Left cardiac atrium (tissue), 4 donors: ENCODE data around the gene TRIM17. TPM values are rescaled to one million over a fixed set of nuclear protein-coding genes. Genes with fewer than 3 reads are reported as not detected.

ENCODE experiments used
- ATAC-seq, 2 donors: fragments of 200-7000 bp; cut with Tn5 transposase; one replicate each; pipeline ENCODE4 v1.9.1; 2020; ENCODE audit warnings: mild to moderate bottlenecking in 2 of 2, moderate library complexity in 2 of 2
- DNase-seq: peaks from one replicate; pipeline ENCODE4 v3.0.0-alpha.2; 2020
- intact Hi-C, 2 donors: fragments of 100-400 bp; cut with DNase I; formaldehyde crosslinking; loops; one replicate each; pipeline versions ENCODE4 v1.14.1 to v1.15.1; 2022 to 2023
- total RNA-seq, 2 donors: library from RNA; stranded (reverse); fragmentation: NEBNext Ultra II Directional; extraction: Animal tissue kit (Norgen Biotek cat#: 25700); gene quantifications; one replicate each; pipeline ENCODE4 v1.2.1, GENCODE V29; 2021
- donor health status: DM: no; HTN: yes; CAD: no.
- donor health status: DM: no; HTN: yes; CAD: no; lungs with severe emphysema.
- donor health status: DM: yes; HTN: yes; CAD: no.
- donor health status: Dilated cardiomyopathy.

The TRIM17 gene
- total RNA-seq, 2 donors from 2014 or later: 0.42 to 0.88 TPM

- DNase-seq (no peak), ATAC-seq (peak in 1 of 2 donors; percentile 9)
- intact Hi-C loops: loop anchor here in 1 of 2 donors (10.0 kb wide), 1 partner anchor 259 kb away; no protein-coding TSS in a partner anchor
Observed at GRCh38 chr1:228393811-228394570, 22.7 kb downstream of the TRIM17 start.

DNA sequence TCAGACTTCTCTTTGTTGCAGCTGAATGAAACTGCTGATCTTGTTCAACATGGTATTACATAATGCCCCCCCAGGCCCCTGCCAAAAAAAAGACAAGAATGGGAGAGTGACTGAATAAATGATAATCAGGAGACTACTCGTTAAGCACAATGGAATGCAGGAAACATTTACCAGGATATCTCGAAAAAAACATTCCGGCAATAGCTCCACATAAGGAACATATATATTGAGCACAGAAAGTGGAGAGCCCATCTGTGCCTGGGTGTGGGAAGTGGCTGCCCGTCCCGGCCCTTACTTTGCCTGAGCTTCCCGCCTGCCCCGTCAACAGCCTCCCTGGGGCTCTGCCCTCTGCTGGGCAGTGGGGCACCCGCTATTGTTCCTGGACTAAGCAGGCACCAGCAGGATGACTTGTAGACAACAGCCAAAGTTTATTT lies 23.4 kb downstream of the TRIM17 start:
- ATAC-seq (peak; percentile 82 to 85), DNase-seq (no peak)
- intact Hi-C loops: loop anchor here in 1 of 2 donors (10.0 kb wide), 1 partner anchor 258 kb away; no protein-coding TSS in a partner anchor

- DNase-seq (no peak), ATAC-seq (no peak)
- intact Hi-C loops: loop anchor here in 1 of 2 donors (10.0 kb wide), 1 partner anchor 258 kb away; no protein-coding TSS in a partner anchor
Observed at GRCh38 chr1:228392111-228392936, 24.3 kb downstream of the TRIM17 start.

DNA sequence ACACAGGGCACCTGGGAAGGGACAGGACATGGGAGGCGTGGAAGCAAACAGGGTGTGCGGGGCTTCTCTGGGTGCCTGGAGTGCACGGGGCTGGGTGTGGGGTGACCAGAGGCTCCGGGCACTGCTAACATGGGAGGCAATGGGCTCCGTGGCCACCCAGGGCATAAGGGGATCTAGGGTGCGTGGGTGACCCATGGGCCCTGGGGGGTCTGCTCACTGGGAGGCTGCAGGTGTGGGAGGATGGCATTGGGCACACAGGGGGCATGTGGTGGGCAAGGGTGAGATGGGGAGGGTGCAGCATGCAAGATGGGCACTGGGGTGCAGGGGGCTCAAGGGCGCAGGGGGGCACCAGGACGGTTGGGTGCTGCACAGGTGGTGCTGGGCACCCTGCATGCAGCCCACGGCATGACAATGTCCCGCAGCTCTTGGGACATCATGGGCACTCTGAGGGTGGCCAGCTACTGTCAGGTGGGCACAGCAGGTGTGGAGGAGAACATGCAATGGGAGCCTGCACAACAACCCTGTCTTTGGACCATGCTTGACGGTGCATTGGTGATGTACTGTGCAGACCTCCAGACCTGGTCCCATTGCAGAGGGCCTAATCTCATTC lies 25.1 kb downstream of the TRIM17 start:
- intact Hi-C loops: loop anchor here in 1 of 2 donors (10.0 kb wide), 1 partner anchor 257 kb away; no protein-coding TSS in a partner anchor
- DNase-seq: no peak
- ATAC-seq: no peak

GRCh38 chr1:228390649-228391048 lies 26.0 kb downstream of the TRIM17 start:
- no peak for ATAC-seq
- no peak for DNase-seq
- intact Hi-C loops: loop anchor here in 1 of 2 donors (10.0 kb wide), 1 partner anchor 256 kb away; no protein-coding TSS in a partner anchor

DNA sequence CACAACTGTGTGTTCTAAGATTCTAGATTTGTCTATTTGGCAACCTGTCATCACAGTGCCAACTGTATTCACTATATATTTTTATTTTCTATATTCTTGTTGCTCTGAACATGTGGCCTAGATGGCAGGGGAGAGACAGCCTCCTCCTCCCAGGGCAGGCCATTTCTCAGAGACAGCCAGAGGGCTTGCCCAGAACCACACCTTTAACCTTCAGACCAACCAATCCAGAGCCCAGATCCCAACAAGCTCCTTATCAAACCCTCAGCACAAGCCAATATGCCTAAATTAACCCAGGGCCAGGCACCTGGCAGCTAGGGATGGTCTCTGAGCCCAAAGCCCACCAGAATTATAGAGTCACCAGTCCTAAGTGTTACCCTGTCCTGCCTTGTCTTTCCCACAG lies 29.3 kb downstream of the TRIM17 start:
- ATAC-seq (no peak), DNase-seq (no peak)
- intact Hi-C loops: no loop called here

- intact Hi-C loops: no loop called here
- DNase-seq (no peak), ATAC-seq (no peak)
Observed at GRCh38 chr1:228385232-228385631, 31.4 kb downstream of the TRIM17 start.

- DNase-seq (no peak), ATAC-seq (no peak)
- intact Hi-C loops: no loop called here
Observed at GRCh38 chr1:228383773-228384172, 32.9 kb downstream of the TRIM17 start.

DNA sequence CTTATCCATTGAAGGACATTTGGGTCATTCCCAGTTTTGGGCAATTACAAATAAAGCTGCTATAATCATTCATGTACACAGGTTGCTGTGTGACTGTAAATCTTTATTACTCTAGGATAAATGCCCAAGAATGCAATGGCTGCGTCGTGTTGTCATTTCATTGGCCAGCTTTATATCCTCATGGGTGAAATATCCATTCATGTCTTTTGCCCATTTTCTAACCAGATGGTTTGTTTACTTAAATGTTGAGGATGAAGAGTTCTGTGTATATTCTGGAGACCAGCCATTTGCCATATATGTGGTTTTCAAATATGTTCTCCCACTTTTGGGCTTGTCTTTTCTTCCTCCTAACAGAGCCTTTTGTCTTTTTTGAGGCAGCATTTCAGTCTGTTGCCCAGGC lies 35.3 kb downstream of the TRIM17 start:
- ATAC-seq (no peak), DNase-seq (no peak)
- intact Hi-C loops: no loop called here

- ATAC-seq: no peak
- intact Hi-C loops: no loop called here
- DNase-seq: peak; percentile 7
Observed at GRCh38 chr1:228379666-228380065, 37.0 kb downstream of the TRIM17 start.

- DNase-seq (peak; percentile 45), ATAC-seq (peak; percentile 2 to 4)
- intact Hi-C loops: no loop called here
Observed at GRCh38 chr1:228378873-228379460, 37.7 kb downstream of the TRIM17 start.

DNA sequence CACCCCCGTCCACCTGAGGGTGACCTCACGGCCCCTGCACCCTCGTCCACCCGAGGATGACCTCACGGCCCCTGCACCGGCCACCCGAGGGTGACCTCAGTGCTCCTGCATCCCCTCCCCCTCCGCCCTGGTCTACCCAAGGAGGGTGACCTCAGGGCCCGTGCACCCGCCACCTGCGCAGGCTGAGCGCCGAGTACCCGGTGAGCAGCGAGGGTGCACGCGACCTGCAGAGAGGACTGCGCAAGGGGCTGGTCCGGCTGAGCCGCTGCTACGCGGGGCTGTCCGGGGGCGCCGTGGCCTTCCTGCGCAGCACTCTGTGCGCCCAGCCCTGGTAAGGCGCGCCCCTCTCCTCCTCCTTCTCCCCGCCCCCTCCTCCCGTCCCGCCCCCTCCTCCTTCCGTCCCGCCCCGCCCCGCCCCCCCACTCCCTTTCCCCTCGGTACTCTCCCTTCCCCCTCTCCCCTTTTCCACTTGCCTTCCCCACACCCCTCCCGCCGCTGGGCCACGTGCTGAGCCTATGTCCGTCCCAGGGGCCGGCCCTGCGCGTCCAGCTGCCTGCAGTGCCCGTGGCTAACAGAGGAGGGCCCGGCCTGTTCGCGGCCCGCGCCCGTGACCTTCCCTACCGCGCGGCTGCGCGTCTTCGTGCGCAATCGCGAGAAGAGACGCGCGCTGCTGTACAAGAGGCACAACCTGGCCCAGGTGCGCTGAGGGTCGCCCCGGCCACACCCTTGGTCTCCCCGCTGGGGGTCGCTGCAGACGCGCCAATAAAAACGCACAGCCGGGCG lies 38.4 kb downstream of the TRIM17 start:
- peak; percentile 71 to 73 for ATAC-seq
- peak; percentile 82 for DNase-seq

GRCh38 chr1:228377664-228378089 lies 39.0 kb downstream of the TRIM17 start:
- no peak for DNase-seq
- intact Hi-C loops: no loop called here
- ATAC-seq: no peak

More for the DNA sequence above, 38.4 kb downstream of the TRIM17 start:
- intact Hi-C loops: no loop called here

DNA sequence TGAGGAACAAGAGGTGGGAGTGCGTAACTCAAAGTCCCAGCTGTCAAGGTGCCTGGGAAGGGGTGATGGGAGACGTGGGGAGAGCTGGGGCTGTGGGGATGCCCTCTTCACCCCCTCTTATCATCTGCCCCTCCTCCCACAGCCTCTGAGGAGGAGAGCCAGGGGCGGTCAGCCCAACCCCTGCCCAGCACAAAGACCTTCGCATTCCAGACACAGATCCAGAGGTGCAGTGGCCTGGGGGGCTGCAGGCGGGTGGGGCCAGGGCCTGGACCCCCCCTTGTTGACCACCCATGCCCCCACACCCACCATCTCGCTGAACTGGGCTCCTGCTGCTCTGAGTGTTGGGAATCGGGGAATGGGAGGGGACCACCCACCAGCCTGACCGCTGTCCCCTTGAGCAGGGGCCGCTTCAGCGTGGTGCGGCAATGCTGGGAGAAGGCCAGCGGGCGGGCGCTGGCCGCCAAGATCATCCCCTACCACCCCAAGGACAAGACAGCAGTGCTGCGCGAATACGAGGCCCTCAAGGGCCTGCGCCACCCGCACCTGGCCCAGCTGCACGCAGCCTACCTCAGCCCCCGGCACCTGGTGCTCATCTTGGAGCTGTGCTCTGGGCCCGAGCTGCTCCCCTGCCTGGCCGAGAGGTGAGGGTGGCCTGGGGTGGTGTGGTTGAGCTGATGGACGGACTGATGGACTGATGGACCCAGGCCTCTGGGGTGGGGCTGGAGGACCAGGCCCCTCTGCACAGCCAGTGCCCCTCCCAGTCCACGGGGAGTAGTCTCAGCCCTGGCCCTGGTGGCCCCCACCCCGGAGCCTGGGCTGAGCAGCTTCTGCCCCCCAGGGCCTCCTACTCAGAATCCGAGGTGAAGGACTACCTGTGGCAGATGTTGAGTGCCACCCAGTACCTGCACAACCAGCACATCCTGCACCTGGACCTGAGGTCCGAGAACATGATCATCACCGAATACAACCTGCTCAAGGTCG lies 39.7 kb downstream of the TRIM17 start:
- ATAC-seq (no peak), DNase-seq (peak; percentile 19)
- intact Hi-C loops: no loop called here

GRCh38 chr1:228376262-228376628 lies 40.4 kb downstream of the TRIM17 start:
- no peak for DNase-seq
- no peak for ATAC-seq
- intact Hi-C loops: no loop called here

DNA sequence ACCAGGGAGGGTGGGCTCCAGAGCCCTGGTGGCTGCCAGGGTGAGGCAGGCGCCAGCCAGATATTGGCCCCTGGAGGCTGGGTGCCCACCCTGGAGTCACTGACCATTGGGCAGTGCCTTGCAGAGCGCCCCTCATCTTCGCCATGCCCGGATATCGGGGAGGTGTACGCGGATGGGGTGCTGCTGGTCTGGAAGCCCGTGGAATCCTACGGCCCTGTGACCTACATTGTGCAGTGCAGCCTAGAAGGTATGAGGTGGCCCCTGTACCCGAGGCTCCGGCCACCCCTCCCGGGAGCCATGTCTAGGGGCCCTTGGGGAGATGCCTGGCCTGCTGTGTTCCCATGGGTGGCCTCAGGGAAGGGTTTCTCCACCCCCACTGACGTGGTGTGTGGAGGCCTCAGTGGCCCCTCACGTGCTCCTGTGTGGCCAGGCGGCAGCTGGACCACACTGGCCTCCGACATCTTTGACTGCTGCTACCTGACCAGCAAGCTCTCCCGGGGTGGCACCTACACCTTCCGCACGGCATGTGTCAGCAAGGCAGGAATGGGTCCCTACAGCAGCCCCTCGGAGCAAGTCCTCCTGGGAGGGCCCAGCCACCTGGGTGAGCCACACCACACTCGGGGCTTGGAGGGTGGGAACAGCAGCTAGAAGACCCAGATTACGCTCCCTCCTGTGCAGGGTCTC lies 40.9 kb downstream of the TRIM17 start:
- ATAC-seq: no peak
- peak; percentile 19 for DNase-seq
- intact Hi-C loops: no loop called here
